Measurements from ENCODE around the gene RAB18.
"Not testable (repeated sequence)": the region's sequence is repeated elsewhere in the genome, so short reads cannot be mapped to it uniquely, and the experiment has no call there.

RAB18 gene

DNA sequence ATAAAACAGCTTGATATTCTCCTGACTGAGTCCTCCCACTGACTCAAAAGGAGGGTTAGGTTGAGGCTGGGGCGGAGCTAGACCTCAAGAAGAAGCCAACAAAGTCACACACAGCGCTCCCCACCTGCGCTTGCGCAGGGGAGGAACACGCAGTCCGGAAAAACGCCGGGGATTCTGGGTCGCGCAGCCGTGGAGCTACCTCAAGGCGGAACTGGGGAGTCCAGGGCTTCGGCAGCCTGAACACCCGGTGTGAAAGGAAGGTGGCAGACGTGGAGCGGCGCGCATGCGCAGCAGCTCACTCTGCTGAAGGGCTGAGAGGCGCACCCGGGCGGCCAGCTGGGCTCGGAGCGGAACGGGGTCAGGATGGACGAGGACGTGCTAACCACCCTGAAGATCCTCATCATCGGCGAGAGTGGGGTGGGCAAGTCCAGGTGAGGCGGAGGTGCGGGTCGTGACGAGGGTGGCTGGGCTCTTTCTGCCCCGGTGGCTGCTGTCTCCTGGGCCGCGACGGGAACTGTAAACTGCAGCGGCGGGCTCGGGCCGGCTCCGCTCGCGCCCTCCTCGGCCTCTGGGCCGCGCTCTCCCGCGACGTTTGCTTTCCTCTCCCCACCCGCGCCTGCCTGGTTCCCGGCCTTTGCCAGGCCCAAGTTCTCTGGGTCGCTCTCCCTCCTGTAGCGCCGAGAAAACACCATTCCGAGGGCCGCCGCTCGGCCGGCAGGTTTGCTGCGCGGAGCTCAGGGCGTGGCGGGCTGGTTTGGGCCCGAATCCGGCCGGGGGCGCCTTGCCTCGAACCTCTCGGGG is at the start of gene RAB18:
Gene RAB18 (plus strand): TSS at position 298 of the 801 bp plus-strand sequence. CDS start 66 bp downstream, at position 364.
- peak; percentile 85 to 94 for DNase-seq

DNA sequence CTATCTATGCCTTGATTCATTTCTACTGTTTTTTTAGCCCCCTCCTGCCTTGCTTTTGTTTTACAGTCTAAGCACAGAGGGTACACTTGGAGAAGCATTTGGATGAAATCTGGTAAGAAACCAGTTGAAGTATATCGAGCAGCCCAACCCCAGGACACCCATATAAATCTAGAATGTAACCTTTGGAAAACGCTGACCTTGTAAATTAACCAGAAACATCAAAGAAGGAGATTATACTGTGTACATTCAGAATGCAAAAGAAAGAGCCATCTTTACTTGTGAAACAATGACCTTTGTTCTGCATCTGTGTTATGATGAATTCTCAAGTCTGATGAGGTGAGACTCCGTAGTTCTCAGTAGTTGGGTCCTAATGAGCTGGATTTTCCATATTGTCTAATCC is 49.3 kb upstream of the RAB18 start:
- DNase-seq, result no peak

DNA sequence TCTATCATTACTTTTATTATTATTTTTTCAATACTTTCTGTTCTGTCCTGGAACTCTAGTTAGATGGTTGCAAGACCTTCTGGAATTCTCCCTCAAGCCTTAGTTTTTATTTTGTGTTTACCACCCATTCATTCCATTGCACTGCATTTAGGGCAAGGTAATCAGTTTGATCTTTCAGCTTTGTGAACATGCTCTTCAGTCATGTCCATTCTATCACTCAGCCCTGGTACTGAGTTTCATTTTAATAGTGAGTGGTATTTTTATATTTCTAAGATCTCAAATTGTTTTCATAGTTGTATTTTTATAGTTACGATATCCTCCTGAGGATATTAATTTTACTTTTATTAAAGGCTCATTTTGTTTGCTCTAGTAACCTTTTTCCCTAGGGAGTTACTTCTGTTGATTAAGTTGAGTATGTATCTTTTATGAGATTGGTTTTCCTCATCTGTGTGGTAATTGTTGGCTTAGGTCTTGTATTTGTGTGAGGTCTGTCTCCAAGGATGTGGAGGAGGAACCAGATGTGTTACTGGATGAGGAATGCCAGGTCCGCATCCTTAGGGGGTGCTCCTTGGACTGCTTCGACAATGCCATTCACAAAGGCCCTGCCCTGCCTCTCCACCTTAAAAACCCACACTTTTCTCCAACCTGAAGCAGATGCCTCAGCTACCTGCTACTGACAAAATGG is 46.7 kb upstream of the RAB18 start:
- no peak for DNase-seq

GRCh38 chr10:27457966-27458365 is 46.1 kb upstream of the RAB18 start:
- DNase-seq, result no peak

- DNase-seq, result no peak
Measured at GRCh38 chr10:27461312-27461711, 42.8 kb upstream of the RAB18 start.

DNA sequence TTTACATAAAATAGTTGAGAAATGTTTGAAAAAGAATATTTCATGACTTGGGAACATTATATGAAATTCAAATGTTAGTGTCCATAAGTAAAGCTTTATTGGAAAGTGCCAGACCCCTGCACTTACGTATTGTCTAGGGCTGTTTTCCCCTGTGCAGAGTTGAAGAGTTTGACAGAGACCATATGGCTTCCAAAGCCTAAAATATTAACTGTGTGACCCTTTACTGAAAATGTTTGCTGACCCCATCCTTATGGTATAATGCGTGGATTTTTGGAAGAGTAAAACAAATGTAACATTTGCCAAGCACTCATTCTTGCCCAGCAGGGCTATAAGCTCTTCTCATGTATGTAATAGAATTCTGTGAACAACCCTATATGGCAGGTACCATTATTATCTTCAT is 40.1 kb upstream of the RAB18 start:
- no peak for DNase-seq

DNA sequence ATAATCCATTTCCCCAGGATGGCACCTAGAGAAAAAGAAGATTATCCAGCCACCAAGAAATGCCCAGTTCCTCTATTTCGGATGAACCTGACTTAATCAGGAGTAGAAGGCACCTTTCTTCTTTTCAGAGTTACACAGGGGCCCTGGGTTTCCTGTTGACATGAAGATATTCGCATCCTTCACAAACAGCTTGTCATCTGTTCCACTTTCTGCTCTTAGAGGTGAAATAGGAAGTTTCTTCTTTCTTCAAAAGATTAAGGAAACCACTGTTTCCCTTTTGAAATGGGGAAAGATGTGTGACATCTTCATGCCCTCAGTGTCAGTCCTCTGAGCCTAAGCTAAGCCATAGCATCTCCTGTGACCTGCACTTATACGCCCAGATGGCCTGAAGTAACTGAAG is 39.1 kb upstream of the RAB18 start:
- no peak for DNase-seq

- not testable (repeated sequence) for DNase-seq
Measured at GRCh38 chr10:27465596-27465995, 38.5 kb upstream of the RAB18 start.

DNA sequence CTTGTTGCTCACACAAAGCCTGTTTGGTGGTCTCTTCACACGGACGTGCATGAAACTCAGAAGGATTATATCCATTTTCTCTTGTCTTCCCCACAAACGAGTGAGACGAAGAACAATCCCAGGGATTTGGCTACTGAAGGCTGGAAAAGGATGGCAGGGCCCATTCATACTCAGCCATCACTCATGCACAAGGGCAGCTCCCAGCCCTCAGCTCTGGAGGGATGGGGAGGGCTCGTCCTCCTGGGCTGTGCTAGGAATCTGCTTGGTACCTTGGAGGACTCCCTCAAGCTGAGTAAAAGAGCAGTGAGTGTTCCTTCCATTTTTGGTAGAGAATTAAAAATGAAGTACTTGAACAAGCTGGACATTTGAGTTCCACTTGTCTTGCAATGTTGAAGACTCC is 33.2 kb upstream of the RAB18 start:
- no peak for DNase-seq

DNA sequence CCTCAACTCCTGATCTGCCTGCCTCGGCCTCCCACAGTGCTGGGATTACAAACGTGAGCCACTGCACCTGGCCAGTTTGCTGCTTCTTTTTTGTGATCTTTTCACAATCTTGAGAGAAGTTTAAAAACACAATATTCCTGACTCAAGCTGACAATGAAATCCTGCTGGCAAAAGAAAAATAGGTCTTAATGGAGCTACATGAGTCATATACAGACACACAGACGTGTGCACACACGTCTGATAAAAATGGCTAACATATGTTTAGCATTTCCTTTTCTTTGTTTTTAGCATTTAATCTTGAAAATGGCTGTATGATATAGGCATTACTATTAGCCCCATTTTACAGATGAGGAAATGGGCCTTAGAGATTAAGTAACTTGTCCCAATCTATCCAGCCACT is 29.4 kb upstream of the RAB18 start:
- DNase-seq, result no peak

DNA sequence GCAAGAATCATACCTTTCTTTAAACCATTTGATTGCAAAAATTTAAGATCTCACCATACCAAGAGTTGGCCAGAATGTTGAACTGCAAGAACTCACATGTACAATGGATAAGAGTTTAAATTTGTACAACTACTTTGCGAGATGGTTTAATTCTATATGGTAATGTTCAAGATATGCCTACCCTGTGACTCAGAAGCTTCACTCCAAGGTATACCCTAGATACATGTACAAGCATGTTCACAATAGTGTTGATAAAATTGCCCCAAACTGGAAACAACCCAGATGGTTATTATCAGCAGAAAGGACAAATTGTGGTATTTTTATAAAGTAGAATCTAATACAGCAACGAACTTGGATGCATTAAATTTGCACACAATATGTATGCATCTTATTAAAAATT is 25.1 kb upstream of the RAB18 start:
- DNase-seq, result no peak

DNA sequence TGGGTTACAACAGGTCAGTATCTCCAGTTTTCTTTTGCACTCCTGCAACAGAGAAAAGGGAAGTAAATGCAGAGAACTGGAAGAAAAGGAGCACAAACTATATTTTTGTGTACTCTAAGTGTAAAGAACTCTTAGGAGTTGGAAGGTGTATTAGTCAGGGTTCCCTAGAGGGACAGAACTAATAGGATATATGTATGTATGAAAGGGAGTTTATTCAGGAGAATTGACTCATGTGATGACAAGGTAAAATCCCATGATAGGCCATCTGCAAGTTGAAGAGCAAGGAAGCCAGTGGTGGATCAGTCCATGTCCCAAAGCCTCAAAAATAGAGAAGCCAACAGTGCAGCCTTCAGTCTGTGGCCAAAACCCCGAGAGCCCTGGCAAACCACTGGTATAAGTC is 22.6 kb upstream of the RAB18 start:
- DNase-seq, result no peak

- no peak for DNase-seq
Measured at GRCh38 chr10:27482984-27483956, 20.8 kb upstream of the RAB18 start.

- DNase-seq, result no peak
Measured at GRCh38 chr10:27485368-27485767, 18.7 kb upstream of the RAB18 start.

DNA sequence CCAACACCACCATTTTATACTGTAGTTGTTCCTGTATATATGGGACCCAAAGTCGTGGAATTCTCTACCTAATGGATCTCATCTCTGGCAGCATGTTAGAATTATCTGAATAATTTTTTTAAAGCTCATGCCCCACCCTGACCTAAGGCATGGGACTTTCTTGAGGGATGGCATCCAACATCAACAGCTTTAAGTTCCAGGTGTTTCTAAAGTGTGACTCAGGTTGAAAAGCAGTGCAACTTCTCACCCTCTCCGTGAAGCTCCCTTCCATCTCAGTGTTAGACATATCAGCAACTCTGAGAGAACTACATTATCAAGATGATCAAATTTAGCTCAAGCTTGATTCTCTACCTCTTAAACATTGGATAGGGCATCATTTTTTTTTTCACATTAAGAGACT is 18.1 kb upstream of the RAB18 start:
- DNase-seq, result no peak

DNA sequence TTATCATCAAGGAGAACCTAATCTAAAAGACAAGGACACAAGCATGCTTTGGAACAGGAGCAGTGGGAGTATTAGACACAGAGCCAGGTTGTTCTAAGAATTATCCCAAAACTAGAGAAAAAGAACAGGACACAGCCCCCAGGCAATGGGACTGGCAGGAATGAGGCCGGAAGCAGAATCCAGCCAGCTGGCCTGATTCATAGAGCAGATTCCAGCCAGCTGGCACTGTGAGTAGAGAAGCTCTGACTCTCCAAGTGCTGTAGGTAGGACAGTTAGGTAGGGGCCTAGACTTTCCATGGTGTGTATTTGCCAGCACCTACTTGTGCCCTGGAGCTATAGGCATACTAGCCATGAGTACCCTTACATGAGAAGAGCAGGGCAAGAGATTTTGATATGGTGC is 13.3 kb upstream of the RAB18 start:
- DNase-seq, result no peak

DNA sequence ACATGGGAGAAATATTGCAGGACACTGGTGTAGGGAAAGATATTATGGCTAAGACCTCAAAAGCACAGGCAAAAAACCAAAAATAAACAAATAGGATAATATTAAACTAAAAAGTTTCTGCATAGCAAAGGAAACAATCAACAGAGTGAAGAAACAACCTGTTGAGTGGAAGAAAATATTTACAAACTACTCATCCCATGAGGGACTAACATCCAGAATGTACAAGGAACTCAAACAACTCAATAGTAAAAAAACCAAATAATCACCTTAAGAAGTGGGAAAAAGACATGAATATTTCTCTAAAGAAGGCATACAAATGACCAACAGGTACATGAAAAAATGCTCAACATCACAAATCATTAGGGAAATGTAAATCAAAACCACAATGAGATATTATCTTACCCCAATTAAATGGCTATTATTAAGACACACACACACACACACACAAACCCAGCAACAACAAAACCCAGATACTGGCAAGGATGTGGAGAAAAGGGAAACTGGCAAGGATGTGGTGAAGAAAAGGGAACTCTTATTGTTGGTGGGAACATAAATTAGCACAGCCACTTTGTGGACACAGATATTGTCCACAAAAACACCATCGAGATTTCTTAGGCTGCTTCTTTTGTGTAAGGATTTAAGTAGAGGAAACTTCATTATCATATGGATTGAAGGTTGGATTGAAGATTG is 9.8 kb upstream of the RAB18 start:
- DNase-seq, result no peak

DNA sequence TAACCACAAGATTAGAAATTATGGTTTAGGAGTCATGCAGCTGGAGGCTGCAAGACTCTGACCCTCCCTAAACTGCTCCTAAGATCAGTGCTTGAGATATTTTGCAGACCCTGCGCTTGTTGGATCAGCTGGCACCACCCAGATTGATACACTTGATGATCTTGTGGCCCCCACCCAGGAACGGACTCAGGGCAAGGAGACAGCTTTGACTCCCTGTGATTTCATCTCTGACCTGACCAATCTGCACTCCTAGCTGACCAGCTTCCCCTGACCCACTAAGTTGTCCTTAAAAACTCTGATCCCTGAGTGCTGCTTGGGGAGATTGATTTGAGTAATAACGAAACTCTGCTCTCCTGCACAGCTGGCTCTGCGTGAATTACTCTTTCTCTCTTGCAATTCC is 8.0 kb upstream of the RAB18 start:
- DNase-seq, result no peak

DNA sequence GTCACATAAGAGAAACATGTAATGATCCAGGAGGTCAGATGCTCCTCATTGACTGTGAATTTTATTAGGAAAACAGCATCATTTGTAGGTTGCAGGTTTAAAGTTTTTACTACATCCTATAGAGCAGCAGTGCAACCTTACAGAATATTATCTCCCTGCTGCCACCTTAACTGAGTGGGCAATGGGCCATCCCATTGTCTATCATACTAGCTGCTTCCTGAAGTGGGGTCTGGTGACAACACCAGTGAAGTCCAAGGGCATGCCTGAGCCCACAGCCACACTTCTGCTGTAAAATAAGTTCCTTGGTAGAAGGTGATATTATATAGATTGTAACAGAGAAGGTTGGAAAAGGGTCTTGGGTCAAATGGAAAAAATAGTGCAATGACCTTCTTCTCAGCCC is 4.0 kb upstream of the RAB18 start:
- DNase-seq, result no peak

GRCh38 chr10:27500886-27501285 is 3.2 kb upstream of the RAB18 start:
- DNase-seq, result no peak

DNA sequence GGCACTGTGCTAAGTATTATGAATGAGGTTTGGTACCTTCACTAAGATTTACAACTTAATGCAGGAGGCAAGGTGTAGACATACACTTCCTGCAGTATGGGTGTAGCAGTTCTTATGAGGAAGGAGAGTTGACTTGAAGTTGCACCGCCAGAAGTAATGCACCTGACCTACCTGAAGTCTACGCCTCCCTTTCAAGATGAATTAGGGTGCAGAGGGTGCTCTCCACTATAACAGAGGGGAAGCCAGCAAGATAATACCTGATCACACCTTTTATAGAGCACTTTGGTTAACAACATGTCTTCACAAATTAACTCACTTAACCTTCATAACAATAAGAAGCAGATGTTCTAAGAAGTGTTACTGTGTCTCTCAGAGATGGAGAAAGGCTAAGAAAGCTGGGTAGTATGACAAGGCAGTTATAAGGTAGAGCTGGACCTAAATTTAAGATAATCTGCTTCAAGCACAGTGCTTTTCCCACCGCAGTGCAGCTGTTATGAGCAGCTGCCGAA is 552 bp upstream of the RAB18 start:
- no peak for DNase-seq

GRCh38 chr10:27504808-27505460 is 830 bp downstream of the RAB18 start:
- no peak for DNase-seq

All from NCI-H524 (cell line).